Measurements from ENCODE around the gene ARL15.

DNA sequence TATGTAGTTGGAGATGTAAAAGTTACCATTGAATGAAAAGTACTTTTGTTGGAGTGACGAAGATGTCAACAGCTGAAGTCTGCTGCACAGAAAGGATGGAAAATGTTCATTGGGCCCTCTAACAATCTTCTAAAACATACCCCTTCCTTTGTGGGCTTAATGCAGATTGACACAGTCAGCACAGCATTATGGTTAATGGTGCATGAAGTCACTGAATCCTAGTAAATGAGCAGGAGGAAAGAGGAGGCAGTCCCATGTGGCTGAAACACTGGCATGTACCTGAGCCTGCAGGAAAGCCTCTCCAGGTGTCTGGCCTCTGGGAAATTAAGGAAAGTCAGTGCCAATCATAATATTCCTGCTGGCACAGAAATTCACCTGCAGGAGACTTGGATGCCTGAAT is 153.8 kb downstream of the ARL15 start:
- no peak for TF ChIP-seq NFIC (IDR thresholded peaks at IDR 0.05)
- TF ChIP-seq EGR1 (IDR thresholded peaks at IDR 0.05) = no peak
- no peak for TF ChIP-seq TAF1 (IDR thresholded peaks at IDR 0.05; ENCODE audit: low read depth)
- no peak for TF ChIP-seq YY1 (IDR thresholded peaks at IDR 0.05; ENCODE audit: low read depth)
- TF ChIP-seq CEBPB (IDR thresholded peaks at IDR 0.05) = no peak
- no peak for TF ChIP-seq RAD21 (IDR thresholded peaks at IDR 0.05; ENCODE audit: low read depth)
- TF ChIP-seq, protein P1, sequence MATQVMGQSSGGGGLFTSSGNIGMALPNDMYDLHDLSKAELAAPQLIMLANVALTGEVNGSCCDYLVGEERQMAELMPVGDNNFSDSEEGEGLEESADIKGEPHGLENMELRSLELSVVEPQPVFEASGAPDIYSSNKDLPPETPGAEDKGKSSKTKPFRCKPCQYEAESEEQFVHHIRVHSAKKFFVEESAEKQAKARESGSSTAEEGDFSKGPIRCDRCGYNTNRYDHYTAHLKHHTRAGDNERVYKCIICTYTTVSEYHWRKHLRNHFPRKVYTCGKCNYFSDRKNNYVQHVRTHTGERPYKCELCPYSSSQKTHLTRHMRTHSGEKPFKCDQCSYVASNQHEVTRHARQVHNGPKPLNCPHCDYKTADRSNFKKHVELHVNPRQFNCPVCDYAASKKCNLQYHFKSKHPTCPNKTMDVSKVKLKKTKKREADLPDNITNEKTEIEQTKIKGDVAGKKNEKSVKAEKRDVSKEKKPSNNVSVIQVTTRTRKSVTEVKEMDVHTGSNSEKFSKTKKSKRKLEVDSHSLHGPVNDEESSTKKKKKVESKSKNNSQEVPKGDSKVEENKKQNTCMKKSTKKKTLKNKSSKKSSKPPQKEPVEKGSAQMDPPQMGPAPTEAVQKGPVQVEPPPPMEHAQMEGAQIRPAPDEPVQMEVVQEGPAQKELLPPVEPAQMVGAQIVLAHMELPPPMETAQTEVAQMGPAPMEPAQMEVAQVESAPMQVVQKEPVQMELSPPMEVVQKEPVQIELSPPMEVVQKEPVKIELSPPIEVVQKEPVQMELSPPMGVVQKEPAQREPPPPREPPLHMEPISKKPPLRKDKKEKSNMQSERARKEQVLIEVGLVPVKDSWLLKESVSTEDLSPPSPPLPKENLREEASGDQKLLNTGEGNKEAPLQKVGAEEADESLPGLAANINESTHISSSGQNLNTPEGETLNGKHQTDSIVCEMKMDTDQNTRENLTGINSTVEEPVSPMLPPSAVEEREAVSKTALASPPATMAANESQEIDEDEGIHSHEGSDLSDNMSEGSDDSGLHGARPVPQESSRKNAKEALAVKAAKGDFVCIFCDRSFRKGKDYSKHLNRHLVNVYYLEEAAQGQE (IDR thresholded peaks at IDR 0.05; ENCODE audit: low read depth) = no peak
- no peak for TF ChIP-seq FOXM1 (IDR thresholded peaks at IDR 0.05; ENCODE audit: borderline replicate concordance, low read depth)
- no peak for TF ChIP-seq CREB1 (IDR thresholded peaks at IDR 0.05; ENCODE audit: low read depth)
- no peak for TF ChIP-seq EP300 (IDR thresholded peaks at IDR 0.05; ENCODE audit: borderline replicate concordance)
- TF ChIP-seq, protein P2, sequence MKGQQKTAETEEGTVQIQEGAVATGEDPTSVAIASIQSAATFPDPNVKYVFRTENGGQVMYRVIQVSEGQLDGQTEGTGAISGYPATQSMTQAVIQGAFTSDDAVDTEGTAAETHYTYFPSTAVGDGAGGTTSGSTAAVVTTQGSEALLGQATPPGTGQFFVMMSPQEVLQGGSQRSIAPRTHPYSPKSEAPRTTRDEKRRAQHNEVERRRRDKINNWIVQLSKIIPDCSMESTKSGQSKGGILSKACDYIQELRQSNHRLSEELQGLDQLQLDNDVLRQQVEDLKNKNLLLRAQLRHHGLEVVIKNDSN (IDR thresholded peaks at IDR 0.05) = no peak
- TF ChIP-seq, protein P3, sequence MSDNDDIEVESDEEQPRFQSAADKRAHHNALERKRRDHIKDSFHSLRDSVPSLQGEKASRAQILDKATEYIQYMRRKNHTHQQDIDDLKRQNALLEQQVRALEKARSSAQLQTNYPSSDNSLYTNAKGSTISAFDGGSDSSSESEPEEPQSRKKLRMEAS (IDR thresholded peaks at IDR 0.05) = no peak
- TF ChIP-seq TCF12 (IDR thresholded peaks at IDR 0.05; ENCODE audit: low read depth) = no peak
- TF ChIP-seq TEAD4 (IDR thresholded peaks at IDR 0.05) = no peak

Measured in Ishikawa (cell line).